ENCODE data around the gene ZMYM1.

DNA sequence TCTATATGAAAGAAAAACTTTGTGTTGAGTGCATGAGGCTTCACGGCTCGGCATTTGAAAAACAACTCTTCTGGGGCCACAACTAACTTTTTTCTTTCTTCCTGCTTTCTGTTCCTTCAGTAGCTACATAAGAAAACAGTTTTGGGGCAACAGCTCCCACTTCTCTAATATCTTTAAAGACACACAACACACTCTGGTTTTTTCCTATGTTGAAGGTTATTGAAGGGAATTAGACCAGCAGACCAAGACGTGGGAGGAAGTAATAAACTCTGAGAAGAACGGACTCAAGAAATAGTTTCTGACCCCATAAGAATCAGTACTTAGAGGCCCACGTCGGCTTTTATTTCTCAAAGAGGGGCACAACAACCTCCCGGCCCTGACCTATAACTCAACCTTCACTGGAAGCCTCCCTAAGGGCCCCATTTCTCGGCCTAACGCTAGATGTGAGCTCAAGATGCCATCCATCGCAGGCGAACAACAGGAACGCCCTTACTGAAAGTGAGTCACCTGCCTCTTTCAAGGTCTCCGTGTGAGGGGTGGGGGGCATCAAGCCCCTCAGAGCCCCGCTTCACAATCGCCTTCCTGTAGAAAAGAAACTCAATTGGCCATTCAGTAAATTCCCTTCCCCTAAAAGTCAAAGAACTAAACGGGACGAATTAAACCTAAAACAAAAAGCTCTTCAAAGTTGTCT is 48.3 kb upstream of the ZMYM1 start:
- TF ChIP-seq, protein P1, sequence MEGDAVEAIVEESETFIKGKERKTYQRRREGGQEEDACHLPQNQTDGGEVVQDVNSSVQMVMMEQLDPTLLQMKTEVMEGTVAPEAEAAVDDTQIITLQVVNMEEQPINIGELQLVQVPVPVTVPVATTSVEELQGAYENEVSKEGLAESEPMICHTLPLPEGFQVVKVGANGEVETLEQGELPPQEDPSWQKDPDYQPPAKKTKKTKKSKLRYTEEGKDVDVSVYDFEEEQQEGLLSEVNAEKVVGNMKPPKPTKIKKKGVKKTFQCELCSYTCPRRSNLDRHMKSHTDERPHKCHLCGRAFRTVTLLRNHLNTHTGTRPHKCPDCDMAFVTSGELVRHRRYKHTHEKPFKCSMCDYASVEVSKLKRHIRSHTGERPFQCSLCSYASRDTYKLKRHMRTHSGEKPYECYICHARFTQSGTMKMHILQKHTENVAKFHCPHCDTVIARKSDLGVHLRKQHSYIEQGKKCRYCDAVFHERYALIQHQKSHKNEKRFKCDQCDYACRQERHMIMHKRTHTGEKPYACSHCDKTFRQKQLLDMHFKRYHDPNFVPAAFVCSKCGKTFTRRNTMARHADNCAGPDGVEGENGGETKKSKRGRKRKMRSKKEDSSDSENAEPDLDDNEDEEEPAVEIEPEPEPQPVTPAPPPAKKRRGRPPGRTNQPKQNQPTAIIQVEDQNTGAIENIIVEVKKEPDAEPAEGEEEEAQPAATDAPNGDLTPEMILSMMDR (IDR thresholded peaks at IDR 0.05; ENCODE audit: low read depth, low read length): no peak
- TF ChIP-seq EZH2phosphoT487 (IDR thresholded peaks at IDR 0.05; ENCODE audit: low read depth): no peak

Measured in OCI-LY3 (cell line).